Subcutaneous abdominal adipose tissue (tissue), 5 donors: ENCODE measurements around the gene LYST.
"Not testable (repeated sequence)": the region's sequence is repeated elsewhere in the genome, so short reads cannot be mapped to it uniquely, and the experiment has no call there.

Experiments
- H3K27ac ChIP-seq: one replicate; pipeline ENCODE4 v1.7.0; 2013; ENCODE audit warnings: low read depth, mild to moderate bottlenecking, inconsistent platforms, low read length, moderate library complexity
- H3K27me3 ChIP-seq, 5 donors: one replicate each; pipeline ENCODE4 v1.7.0; 2013; ENCODE audit warnings: low read length in 5 of 5, inconsistent platforms in 1 of 5; ENCODE audit not compliant: control insufficient read depth in 5 of 5, insufficient read depth in 4 of 5
- H3K36me3 ChIP-seq, 5 donors: one replicate each; pipeline ENCODE4 v1.7.0; 2013; ENCODE audit warnings: low read length in 5 of 5; ENCODE audit not compliant: control insufficient read depth in 5 of 5, insufficient read depth in 5 of 5
- H3K4me1 ChIP-seq, 5 donors: one replicate each; pipeline ENCODE4 v1.7.0; 2013; ENCODE audit warnings: low read length in 5 of 5, mild to moderate bottlenecking in 3 of 5, moderate library complexity in 1 of 5; ENCODE audit not compliant: control insufficient read depth in 5 of 5, insufficient read depth in 5 of 5
- H3K4me3 ChIP-seq, 5 donors: one replicate each; pipeline ENCODE4 v1.7.0; 2013; ENCODE audit warnings: low read length in 5 of 5, low read depth in 1 of 5
- H3K9ac ChIP-seq, 5 donors: one replicate each; pipeline ENCODE4 v1.7.0; 2013; ENCODE audit warnings: low read length in 5 of 5, mild to moderate bottlenecking in 4 of 5, moderate library complexity in 3 of 5
- H3K9me3 ChIP-seq, 5 donors: one replicate each; pipeline ENCODE4 v1.7.0; 2013; ENCODE audit warnings: low read length in 5 of 5; ENCODE audit not compliant: control insufficient read depth in 5 of 5
- donor health status: healthy.
- donor health status: healthy.
- donor health status: healthy.
- donor health status: healthy.
- donor health status: healthy.

Gene LYST

DNA sequence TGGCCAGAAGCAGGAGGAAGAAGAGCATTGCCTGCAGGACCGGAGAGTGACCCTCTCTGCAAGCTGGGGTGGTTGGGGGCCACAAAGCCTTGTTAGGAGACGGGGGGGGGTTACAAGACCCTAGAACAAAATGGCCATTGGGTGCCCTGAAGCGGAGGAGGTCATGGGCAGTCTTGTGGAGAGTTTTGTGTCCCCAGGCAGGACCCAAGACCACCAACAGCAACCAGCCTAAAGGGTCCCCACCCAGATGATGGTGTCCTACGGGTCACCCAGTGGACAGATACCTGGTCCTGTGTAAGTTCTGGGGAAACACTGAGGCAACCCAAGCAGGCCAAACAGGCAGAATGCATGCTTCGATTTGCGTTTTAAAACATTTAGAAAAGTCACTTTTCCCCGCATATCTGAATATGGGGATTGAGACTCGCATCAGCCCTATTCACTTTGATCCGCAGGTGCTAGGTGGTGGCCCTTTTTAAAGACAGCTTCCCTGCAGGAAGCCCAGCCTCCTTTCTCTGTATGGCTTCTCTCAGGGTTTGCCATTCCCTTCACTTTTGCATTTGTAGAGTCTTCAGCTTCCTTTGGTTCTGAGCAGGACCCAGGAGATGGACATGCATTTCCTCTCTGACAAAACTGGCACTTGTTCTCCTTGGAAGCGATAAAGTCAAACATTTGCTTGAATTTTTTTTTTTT is 238.2 kb downstream of the LYST start:
- H3K9ac ChIP-seq: no peak overlapping the region
- no peak overlapping the region for H3K4me3 ChIP-seq
- H3K4me1 ChIP-seq: peaks cover 0 to 10% (median 7%) of the 10 kb centered on the region in 5 donors
- H3K27me3 ChIP-seq: peaks cover under 1 to 2% (median 1%) of the 10 kb centered on the region in 5 donors
- H3K27ac ChIP-seq: no peak overlapping the region
- no peaks in the 10 kb centered on the region for H3K36me3 ChIP-seq
- no peaks in the 10 kb centered on the region for H3K9me3 ChIP-seq

DNA sequence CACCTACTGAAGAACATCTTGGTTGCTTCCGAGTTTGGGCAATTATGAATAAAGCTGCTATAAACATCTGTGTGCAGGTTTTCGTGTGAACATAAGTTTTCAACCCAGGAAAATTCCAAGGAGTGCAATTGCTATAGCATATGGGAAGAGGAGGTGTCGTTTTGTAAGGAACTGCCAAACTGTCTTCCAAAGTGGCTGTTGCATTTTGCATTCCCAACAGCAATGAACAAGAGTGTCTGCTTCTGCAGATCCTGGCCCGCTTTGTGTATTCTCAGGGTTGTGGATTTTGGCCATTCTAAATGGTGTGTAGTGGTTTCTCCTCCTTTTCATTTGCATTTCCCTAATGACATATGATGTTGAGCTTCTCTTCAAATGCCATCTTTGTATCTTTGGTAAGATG is 240.9 kb downstream of the LYST start:
- H3K4me1 ChIP-seq: peaks cover 0 to 4% (median 0%) of the 10 kb centered on the region in 5 donors

DNA sequence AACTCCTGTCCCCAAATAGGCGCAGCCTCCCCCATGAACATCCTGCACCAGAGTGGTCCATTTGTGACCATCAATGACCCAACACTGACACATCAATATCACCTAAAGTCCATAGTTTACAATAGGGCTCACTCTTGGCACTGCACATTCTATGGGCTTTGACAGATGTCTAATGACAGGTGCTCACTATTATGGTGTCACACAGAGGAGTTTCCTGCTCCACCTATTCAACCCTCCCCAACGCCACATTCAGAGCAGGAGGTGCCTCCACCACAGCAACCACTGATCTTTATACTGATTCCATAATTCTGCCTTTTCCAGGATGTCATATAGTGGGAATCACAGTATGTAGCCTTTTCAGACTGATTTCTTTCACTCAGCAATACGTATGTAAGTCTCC is 241.4 kb downstream of the LYST start:
- Histone ChIP-seq H3K4me3 (no peak overlapping the region), H3K27ac (no peak overlapping the region), H3K4me1 (peaks cover 0 to 4% (median 0%) of the 10 kb centered on the region in 5 donors), H3K9ac (no peak overlapping the region), H3K27me3 (peaks cover 4 to 6% (median 5%) of the 10 kb centered on the region in 5 donors), H3K36me3 (no peaks in the 10 kb centered on the region), H3K9me3 (no peaks in the 10 kb centered on the region)

More for the DNA sequence above, 240.9 kb downstream of the LYST start:
- Histone ChIP-seq H3K36me3 (no peaks in the 10 kb centered on the region), H3K27ac (no peak overlapping the region), H3K9me3 (no peaks in the 10 kb centered on the region), H3K4me3 (no peak overlapping the region), H3K9ac (no peak overlapping the region), H3K27me3 (peaks cover 4 to 6% (median 5%) of the 10 kb centered on the region in 5 donors)

DNA sequence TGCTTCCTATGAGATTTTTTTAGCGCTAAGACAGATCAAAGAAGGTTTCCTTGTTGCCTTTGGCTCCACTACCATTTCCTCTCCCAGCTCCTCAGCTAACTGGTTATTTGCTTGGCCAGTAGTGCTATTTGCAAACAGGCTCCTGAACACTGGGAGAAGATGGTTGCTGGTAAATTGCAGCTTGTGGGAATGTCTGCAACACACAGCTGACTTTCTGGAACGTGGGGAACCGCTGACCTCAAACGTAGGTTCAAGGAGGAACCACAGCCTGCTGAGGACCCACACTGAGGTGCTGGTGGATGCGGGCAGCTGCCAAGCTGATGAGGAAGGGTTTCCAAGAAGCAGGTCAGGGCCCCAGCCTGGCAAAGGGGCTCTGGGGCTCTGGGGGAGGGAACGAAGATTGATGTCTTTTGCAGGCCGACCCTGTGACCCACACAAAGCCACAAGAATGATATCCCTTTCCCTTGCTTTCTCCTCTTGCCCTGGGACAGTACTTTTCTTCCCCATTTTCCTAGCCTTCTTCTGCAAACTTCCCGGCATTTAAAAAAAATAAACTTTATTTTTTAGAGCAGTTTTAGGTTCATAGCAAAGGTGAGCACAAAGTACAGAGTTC is 241.9 kb downstream of the LYST start:
- no peak overlapping the region for H3K9ac ChIP-seq
- peaks cover 0 to 4% (median 0%) of the 10 kb centered on the region in 5 donors for H3K4me1 ChIP-seq
- H3K27me3 ChIP-seq: peaks cover 4 to 6% (median 5%) of the 10 kb centered on the region in 5 donors
- no peaks in the 10 kb centered on the region for H3K36me3 ChIP-seq
- no peaks in the 10 kb centered on the region for H3K9me3 ChIP-seq
- H3K4me3 ChIP-seq: no peak overlapping the region
- H3K27ac ChIP-seq: no peak overlapping the region

DNA sequence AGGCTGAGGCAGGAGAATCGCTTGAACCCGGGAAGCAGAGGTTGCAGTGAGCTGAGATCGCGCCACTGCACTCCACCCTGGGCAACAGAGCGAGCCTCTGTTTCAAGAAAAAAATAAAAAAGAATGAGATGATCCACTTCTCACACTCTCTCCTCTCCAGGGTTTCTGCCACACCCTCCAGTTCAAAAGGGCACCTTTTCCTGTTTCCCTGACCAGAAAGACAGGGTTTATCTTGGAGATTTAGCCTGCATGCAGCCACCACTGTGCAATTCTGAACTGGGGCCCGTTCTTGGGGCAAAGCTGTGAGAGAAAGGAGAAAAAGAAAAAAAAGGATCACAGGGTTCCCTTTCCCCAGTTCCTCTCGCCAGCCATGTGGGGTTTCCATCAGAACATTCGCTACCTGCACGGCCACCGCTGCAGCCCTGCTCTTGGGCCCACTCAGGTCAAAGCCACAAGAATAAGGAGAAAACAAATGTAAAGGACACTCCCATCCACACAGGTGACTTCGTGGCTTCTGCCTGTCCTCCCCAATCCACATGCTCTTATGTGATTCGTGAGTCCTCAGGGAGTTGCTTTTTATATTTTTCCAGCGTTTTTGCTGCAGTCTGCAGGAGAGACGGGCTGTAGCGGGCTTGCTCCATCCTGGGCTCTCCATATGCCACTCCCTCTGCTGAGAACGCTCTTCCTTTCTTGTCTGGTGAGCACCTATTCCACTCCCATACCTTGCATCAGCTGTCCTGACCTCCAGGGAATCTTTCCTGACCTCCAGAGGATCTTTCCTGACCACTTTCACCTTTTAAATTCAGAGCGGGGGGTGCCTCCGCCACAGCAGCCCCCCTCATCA is 243.5 kb downstream of the LYST start:
- Histone ChIP-seq H3K4me3 (no peak overlapping the region), H3K9me3 (no peaks in the 10 kb centered on the region), H3K27me3 (peaks cover 4 to 6% (median 5%) of the 10 kb centered on the region in 5 donors), H3K36me3 (no peaks in the 10 kb centered on the region), H3K9ac (no peak overlapping the region), H3K4me1 (peaks cover 0 to 4% (median 0%) of the 10 kb centered on the region in 5 donors), H3K27ac (no peak overlapping the region)

DNA sequence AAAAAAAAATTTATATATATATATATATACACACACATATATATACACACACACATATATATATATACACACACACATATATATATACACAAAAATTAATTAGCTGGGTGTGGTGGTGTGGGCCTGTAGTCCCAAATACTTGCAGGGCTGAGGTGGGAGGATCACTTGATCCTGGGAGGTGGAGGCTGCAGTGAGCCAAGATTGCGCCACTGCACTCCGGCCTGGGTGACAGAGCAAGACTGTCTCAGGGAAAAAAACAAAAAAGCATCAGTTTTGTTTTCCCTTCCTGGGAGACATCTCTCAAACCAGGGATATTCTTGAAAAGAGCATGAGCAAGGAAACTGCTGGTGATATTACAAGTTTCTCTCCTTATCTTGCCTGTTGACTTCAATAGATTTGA is 247.6 kb downstream of the LYST start:
- not testable (repeated sequence) for H3K9me3 ChIP-seq, H3K27me3 ChIP-seq, H3K4me3 ChIP-seq, H3K36me3 ChIP-seq, H3K27ac ChIP-seq, H3K9ac ChIP-seq, H3K4me1 ChIP-seq

DNA sequence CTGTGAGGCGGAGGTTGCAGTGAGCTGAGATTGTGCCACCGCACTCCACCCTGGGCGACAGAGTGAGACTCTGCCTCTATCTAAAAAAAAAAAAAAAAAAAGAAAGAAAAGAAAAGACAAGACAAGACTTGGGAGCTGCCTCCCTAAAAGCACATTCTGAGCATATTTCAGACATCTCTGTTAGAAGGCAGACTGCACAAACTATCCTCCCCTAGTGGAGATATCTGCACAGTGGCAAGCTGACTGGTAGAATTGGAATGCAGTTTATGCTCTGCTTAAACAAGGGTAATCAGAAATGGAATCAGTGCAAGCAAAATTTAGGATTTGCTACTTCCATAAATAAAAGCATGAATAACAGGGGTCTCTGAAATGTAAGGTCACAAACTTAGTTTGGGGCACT is 248.9 kb downstream of the LYST start:
- no peaks in the 10 kb centered on the region for H3K36me3 ChIP-seq
- no peak overlapping the region for H3K9ac ChIP-seq
- no peak overlapping the region for H3K27ac ChIP-seq
- no peaks in the 10 kb centered on the region for H3K9me3 ChIP-seq
- H3K4me3 ChIP-seq: no peak overlapping the region
- no peaks in the 10 kb centered on the region for H3K4me1 ChIP-seq
- peaks cover 0 to 3% (median 0%) of the 10 kb centered on the region in 5 donors for H3K27me3 ChIP-seq

DNA sequence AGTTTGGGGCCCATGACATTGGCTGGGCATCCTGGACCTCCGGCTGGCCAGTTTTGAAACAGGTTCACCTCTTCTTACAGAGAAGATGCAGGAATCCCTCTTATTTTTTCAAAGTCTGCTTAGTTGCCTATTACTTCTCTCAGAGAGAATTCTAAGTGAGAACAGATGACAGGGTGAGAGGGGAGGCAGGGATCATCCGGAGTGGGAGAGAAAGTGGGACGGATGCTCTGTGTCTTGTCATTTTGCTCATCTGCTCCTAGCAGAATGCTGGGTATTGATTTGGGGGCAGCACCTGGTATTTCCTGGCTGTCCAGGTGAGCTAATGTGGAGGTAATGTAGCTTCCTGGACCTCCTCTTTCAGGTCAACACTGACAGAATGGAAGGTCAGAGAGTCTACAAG is 249.6 kb downstream of the LYST start:
- H3K9ac ChIP-seq: no peak overlapping the region
- H3K4me3 ChIP-seq: no peak overlapping the region
- no peaks in the 10 kb centered on the region for H3K9me3 ChIP-seq
- H3K36me3 ChIP-seq: no peaks in the 10 kb centered on the region
- no peak overlapping the region for H3K27ac ChIP-seq
- peaks cover 0 to 3% (median 0%) of the 10 kb centered on the region in 5 donors for H3K27me3 ChIP-seq
- H3K4me1 ChIP-seq: peaks cover 0 to 2% (median 0%) of the 10 kb centered on the region in 5 donors

DNA sequence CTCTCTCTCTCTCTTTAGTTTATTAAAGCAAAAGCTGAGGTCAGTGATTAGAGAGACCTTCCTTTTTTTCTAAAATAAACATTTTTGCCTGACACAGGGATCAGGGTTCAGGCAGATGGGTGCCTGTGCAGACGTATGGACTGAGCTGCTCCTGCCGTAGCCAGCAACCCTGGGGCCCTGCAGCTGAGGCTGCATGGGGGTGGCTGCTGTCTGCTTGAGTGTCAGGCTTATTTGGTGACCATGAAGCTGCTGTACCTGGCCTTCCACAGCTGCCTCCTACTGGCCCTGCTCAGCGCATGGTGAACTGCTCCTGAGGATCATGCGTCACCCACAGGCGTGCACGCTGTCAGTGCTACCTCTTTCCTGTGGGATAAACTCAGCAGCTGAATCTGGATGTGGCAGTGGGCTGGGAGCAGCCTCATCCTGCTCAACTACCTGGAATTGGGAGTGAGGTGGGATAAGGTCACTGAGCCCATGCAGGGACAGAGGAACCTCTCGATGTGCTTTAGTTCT is 252.2 kb downstream of the LYST start:
- Histone ChIP-seq H3K27ac (no peak overlapping the region), H3K9ac (no peak overlapping the region), H3K4me1 (peaks cover 0 to 2% (median 0%) of the 10 kb centered on the region in 5 donors), H3K27me3 (peaks cover 0 to 3% (median 0%) of the 10 kb centered on the region in 5 donors), H3K9me3 (no peaks in the 10 kb centered on the region), H3K36me3 (no peaks in the 10 kb centered on the region), H3K4me3 (no peak overlapping the region)
